GM18867 (cell line): Measurements from ENCODE around the gene TSEN54.

Experiments used
- ATAC-seq: cut with Tn5 transposase; IDR thresholded peaks from one replicate; pipeline ENCODE4 v1.9.1; 2021; ENCODE audit warnings: mild to moderate bottlenecking, moderate library complexity; ENCODE audit not compliant: unreplicated experiment

The TSEN54 gene

GRCh38 chr17:75488693-75489510 is 27.4 kb upstream of the TSEN54 start:
- no peak for ATAC-seq

- ATAC-seq, result no peak
Observed at GRCh38 chr17:75489511-75489955, 26.8 kb upstream of the TSEN54 start.

- ATAC-seq, result no peak
Observed at GRCh38 chr17:75490173-75490743, 26.1 kb upstream of the TSEN54 start.

GRCh38 chr17:75490953-75491649 is 25.2 kb upstream of the TSEN54 start:
- no peak for ATAC-seq

- ATAC-seq, result no peak
Observed at GRCh38 chr17:75491680-75492079, 24.6 kb upstream of the TSEN54 start.

- ATAC-seq, result no peak
Observed at GRCh38 chr17:75492555-75493168, 23.7 kb upstream of the TSEN54 start.

GRCh38 chr17:75493476-75494129 is 22.7 kb upstream of the TSEN54 start:
- no peak for ATAC-seq

- no peak for ATAC-seq
Observed at GRCh38 chr17:75494326-75494877, 21.9 kb upstream of the TSEN54 start.

- no peak for ATAC-seq
Observed at GRCh38 chr17:75496005-75496404, 20.3 kb upstream of the TSEN54 start.

- ATAC-seq, result no peak
Observed at GRCh38 chr17:75498039-75498725, 18.1 kb upstream of the TSEN54 start.

GRCh38 chr17:75498726-75499213 is 17.6 kb upstream of the TSEN54 start:
- ATAC-seq, result no peak

- ATAC-seq, result no peak
Observed at GRCh38 chr17:75499313-75500022, 16.9 kb upstream of the TSEN54 start.

GRCh38 chr17:75500419-75501216 is 15.7 kb upstream of the TSEN54 start:
- ATAC-seq, result no peak

GRCh38 chr17:75501378-75502071 is 14.8 kb upstream of the TSEN54 start:
- no peak for ATAC-seq

- ATAC-seq, result no peak
Observed at GRCh38 chr17:75502072-75502720, 14.1 kb upstream of the TSEN54 start.

- ATAC-seq, result no peak
Observed at GRCh38 chr17:75502721-75503329, 13.5 kb upstream of the TSEN54 start.
